Thoracic aorta (tissue), 2 donors: ENCODE data around the gene RAB31. TPM values are rescaled to one million over a fixed set of nuclear protein-coding genes. Genes with fewer than 3 reads are reported as not detected.
A peak's percentile ranks its signal among the peaks of the same experiment; 100 is the strongest.

Experiments used
- ATAC-seq: fragments of 150-250 bp; one replicate; pipeline ENCODE4 v1.8.0; 2017; ENCODE audit warnings: low read depth; ENCODE audit not compliant: insufficient number of reproducible peaks, low FRiP score
- DNase-seq: peaks from one replicate; pipeline ENCODE4 v3.0.0-alpha.2; 2020; ENCODE audit warnings: low spot score
- H3K27ac ChIP-seq, 2 donors: fragments of 200-600 bp; sonication (generic); 1 replicate in 1 of 2; 2 replicates in 1 of 2; pipeline ENCODE4 v1.5.1; 2016; ENCODE audit warnings: mild to moderate bottlenecking in 2 of 2, moderate library complexity in 2 of 2
- H3K27me3 ChIP-seq: fragments of 200-600 bp; sonication (generic); replicated peaks from 2 replicates; pipeline ENCODE4 v1.6.0; 2016; ENCODE audit warnings: mild to moderate bottlenecking; ENCODE audit not compliant: insufficient read depth
- H3K36me3 ChIP-seq: fragments of 200-600 bp; sonication (generic); one replicate; pipeline ENCODE4 v1.5.1; 2016
- H3K4me1 ChIP-seq, 2 donors: fragments of 200-600 bp; sonication (generic); 1 replicate in 1 of 2; 2 replicates in 1 of 2; pipeline versions ENCODE4 v1.5.1 to v1.6.0; 2016; ENCODE audit warnings: low read depth in 2 of 2, mild to moderate bottlenecking in 1 of 2; ENCODE audit not compliant: control insufficient read depth in 1 of 2
- H3K4me3 ChIP-seq: fragments of 200-600 bp; sonication (generic); 2 replicates; pipeline ENCODE4 v1.5.1; 2016; ENCODE audit warnings: mild to moderate bottlenecking
- H3K9me3 ChIP-seq: fragments of 200-600 bp; sonication (generic); 2 replicates; pipeline ENCODE4 v1.5.1; 2016
- CTCF ChIP-seq: fragments of 200-600 bp; sonication (generic); IDR thresholded peaks from one replicate; pipeline ENCODE4 v1.5.1; 2019; ENCODE audit warnings: antibody characterized with exemption
- total RNA-seq, 2 donors: library from RNA; depleted of rRNA; stranded (reverse); fragments of >200 nt; gene quantifications; one replicate each; pipeline versions ENCODE4 v1.1.0 to v1.2.3, GENCODE V29; 2016

Gene RAB31
- 100 to 1,000 TPM in 1 of 2 donors, 10 to 100 TPM in 1; 92.9 to 110 TPM for total RNA-seq

- H3K4me3 ChIP-seq = peak within 1 kb of the TSS; percentile 96
- DNase-seq (peak; percentile 37), ATAC-seq (peak; percentile 79)
- no peaks in the 10 kb centered on the region for H3K36me3 ChIP-seq
- no peaks in the 10 kb centered on the region for H3K9me3 ChIP-seq
- H3K27me3 ChIP-seq = no peaks in the 10 kb centered on the region
- no peak for TF ChIP-seq CTCF
- H3K4me1 ChIP-seq = peaks cover 26 to 44% of the 10 kb centered on the region in 2 donors
- peak within 1 kb of the TSS; percentile 95 to 98 for H3K27ac ChIP-seq
Measured at GRCh38 chr18:9708057-9708433, at the start of gene RAB31. RAB31 (plus strand) TSS chr18:9708301; CDS start chr18:9708406, 105 bp downstream.

GRCh38 chr18:9659499-9660375, 48.4 kb upstream of the RAB31 start:
- H3K27ac ChIP-seq = peak overlapping the region; percentile 53 to 60
- H3K4me1 ChIP-seq = peaks cover 3 to 6% of the 10 kb centered on the region in 2 donors

GRCh38 chr18:9661564-9661963, 46.5 kb upstream of the RAB31 start:
- H3K36me3 ChIP-seq = no peaks in the 10 kb centered on the region
- H3K9me3 ChIP-seq = no peaks in the 10 kb centered on the region
- H3K27me3 ChIP-seq = no peaks in the 10 kb centered on the region
- no peak overlapping the region for H3K27ac ChIP-seq
- ATAC-seq (no peak), DNase-seq (no peak)
- no peak for TF ChIP-seq CTCF
- no peak overlapping the region for H3K4me3 ChIP-seq
- peaks cover 3 to 6% of the 10 kb centered on the region in 2 donors for H3K4me1 ChIP-seq

More at GRCh38 chr18:9659499-9660375, 48.4 kb upstream of the RAB31 start:
- no peaks in the 10 kb centered on the region for H3K36me3 ChIP-seq
- H3K4me3 ChIP-seq = no peak overlapping the region
- TF ChIP-seq CTCF = no peak
- no peaks in the 10 kb centered on the region for H3K9me3 ChIP-seq
- H3K27me3 ChIP-seq = no peaks in the 10 kb centered on the region
- peak; percentile 67 for ATAC-seq
- DNase-seq = no peak

GRCh38 chr18:9663377-9663776, 44.7 kb upstream of the RAB31 start:
- ATAC-seq (no peak), DNase-seq (no peak)
- TF ChIP-seq CTCF = no peak
- Histone ChIP-seq H3K27ac (no peak overlapping the region), H3K4me1 (peaks cover 3 to 6% of the 10 kb centered on the region in 2 donors), H3K4me3 (no peak overlapping the region), H3K36me3 (no peaks in the 10 kb centered on the region), H3K27me3 (no peaks in the 10 kb centered on the region), H3K9me3 (no peaks in the 10 kb centered on the region)

- H3K36me3 ChIP-seq = no peaks in the 10 kb centered on the region
- ATAC-seq (no peak), DNase-seq (no peak)
- no peak overlapping the region for H3K4me3 ChIP-seq
- no peaks in the 10 kb centered on the region for H3K9me3 ChIP-seq
- no peaks in the 10 kb centered on the region for H3K27me3 ChIP-seq
- no peak overlapping the region for H3K27ac ChIP-seq
- H3K4me1 ChIP-seq = peaks cover under 1 to 4% of the 10 kb centered on the region in 2 donors
- no peak for TF ChIP-seq CTCF
Measured at GRCh38 chr18:9665314-9665713, 42.8 kb upstream of the RAB31 start.
